Kasumi-1 (cell line): ENCODE results near the gene UBE2E1.
"Not testable (repeated sequence)": the region's sequence is repeated elsewhere in the genome, so short reads cannot be mapped to it uniquely, and the experiment has no call there.

ENCODE experiments used
- DNase-seq, 2 experiments: peaks; one replicate each; lab custom pipeline; 2025; lab: John Stamatoyannopoulos, UW

Gene UBE2E1

GRCh38 chr3:23879485-23879884 lies 73.7 kb downstream of the UBE2E1 start:
- no peak for DNase-seq

DNA sequence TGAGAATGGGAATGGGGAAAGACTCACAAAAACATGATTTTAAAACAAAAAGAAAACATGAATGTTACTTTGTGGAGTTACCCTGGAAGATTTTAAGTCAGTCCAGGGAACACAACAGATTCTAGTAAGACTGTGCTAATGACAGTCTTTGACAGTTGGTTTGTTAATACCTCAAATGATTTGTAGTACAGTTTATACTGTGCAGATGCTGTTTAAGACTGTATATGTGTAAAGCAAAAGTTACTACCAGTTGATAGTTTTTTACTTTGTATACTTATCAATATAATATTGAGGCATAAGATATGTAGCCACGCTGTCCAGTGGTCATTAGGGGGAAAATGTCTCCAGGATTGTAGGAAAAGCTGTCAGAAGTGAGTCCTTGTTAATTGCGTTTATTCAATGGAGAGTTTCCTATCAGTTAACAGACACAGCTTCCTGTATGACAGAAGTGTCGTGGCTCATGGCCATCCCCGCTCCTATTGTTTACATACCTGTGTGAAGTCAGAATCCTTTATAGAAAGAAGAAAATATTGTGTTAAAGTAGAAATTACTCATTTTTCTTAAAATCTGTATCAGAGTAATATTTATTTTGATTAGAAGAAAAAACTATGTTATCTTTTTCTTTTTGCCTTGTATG lies 75.1 kb downstream of the UBE2E1 start:
- no peak for DNase-seq

- not testable (repeated sequence) for DNase-seq
Measured at GRCh38 chr3:23881993-23882392, 76.2 kb downstream of the UBE2E1 start.

- no peak for DNase-seq
Measured at GRCh38 chr3:23882487-23882918, 76.7 kb downstream of the UBE2E1 start.

DNA sequence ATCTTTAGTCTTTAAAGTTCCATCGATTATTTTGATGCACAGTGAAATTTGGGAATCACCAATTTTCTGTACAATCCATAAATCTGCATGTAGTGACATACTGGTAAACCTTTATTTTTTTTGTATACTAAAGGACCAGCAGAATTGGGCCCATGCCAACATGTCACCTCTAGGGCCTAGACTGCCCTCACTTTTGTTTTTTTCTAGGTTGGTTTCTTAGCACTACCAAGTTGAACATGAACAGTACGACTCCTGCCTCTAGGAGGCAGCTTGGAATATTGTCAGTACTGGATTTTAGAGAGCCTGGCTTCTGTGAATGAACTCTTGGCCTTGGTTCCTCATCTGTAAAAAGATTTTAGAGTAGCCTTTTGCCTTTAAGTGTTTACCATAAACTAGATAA lies 78.7 kb downstream of the UBE2E1 start:
- DNase-seq: peak; percentile 41 to 54

GRCh38 chr3:23885210-23885609 lies 79.5 kb downstream of the UBE2E1 start:
- no peak for DNase-seq

GRCh38 chr3:23886311-23886710 lies 80.6 kb downstream of the UBE2E1 start:
- DNase-seq: no peak

DNA sequence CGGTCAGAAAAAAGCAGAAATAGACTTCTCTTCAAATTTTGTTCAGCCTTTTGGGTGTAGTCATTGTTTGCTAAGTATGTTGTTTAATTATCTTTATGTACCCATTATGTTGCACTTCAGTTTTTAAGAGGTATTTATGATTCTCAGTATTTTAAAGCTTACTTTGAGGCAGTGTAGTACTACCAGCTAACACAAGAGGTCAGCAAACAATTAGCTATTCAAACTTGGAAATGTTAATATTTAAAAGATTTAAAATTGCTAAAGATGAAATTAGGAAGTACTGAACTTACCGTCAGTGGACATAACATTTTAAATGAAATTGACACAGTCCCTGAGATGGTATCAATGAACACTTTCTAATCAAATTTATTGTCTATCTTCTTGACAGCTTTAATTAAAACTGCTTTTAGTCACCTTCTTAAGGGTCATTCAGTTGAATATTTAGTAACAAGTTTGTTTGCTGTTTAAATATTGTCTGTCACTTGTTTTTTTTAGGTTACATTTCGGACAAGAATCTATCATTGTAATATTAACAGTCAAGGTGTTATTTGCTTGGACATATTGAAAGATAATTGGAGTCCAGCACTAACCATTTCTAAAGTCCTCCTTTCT lies 83.0 kb downstream of the UBE2E1 start:
- peak; percentile 46 to 49 for DNase-seq

- DNase-seq: no peak
Measured at GRCh38 chr3:23889386-23889785, 83.6 kb downstream of the UBE2E1 start.

DNA sequence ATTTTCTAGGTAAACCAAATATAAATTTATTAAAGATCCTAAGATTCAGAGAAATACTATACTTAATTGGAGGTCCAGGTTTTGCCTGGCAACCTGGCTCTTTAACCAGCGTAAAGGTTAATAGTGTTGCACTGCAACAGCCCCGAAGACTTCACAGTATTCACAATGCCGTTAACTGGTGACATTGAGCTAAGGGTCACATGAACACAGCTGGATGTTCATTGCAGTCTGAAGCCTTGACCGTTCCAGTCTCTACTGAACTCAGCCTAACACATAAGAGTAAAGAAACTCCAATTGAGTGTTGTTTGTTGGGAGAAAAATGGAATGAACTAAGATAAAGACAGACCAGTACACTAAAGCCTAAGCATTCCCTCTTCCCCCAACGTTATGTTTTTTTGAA lies 84.2 kb downstream of the UBE2E1 start:
- DNase-seq: no peak

GRCh38 chr3:23894254-23895061 lies 88.7 kb downstream of the UBE2E1 start:
- DNase-seq: peak in 1 of 2 experiments; percentile 16

DNA sequence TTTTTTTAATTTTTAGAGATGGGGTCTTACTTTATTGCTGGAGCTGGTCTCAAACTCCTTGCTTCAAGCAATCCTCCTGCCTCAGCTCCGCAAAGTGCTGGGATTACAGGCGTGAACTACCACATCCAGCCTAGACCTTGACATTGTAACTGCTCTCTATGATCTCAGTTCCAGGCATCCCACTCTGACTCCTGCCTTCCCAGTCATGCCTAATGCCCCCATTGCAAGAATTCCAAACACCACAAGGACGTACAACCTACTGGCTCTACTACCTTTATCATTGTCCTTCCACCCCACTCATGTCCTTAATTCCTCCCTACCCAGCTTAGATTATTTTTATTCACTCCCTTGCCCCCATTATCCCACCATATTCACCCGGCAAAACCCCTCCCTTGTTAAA lies 89.4 kb downstream of the UBE2E1 start:
- no peak for DNase-seq

DNA sequence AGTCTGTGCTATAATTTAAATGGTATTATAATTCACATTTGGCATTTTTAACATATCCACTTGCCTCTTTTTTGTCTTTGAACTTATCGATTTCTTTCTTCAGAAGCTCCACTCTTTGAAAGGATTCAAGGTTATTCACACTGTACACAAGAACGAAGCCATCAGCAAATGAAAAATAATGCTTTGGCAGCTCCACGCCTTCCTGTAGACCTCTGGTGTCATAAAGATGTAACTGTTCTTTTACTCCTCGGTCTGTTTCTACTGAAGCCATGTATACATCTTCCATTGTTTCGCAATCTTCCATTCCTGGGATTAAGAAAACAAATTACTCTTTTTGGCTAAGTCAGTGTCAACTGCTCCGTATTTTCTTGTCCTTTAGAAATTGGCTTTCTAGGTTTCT lies 95.0 kb downstream of the UBE2E1 start:
- DNase-seq: peak in 1 of 2 experiments; percentile 27

DNA sequence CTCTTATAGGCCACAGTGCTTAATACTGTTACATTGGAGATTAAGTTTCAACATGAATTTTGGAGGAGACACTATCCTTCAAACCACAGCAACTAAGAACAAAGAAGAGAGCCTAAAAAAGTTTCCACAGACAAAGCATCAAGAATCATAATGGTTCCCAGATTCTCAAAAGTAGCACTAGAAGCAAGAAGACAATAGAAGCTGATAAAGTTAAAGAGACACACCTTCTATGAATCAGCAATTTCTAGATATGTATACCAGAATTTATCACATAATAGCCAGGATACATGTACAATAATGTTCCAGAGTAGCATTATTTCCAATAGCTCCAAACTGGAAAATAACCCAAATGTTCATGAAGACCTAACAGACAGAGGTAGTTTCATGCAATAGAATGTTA lies 98.8 kb downstream of the UBE2E1 start:
- no peak for DNase-seq

GRCh38 chr3:23909341-23909740 lies 103.6 kb downstream of the UBE2E1 start:
- DNase-seq: no peak

GRCh38 chr3:23911397-23911796 lies 105.6 kb downstream of the UBE2E1 start:
- no peak for DNase-seq

GRCh38 chr3:23912335-23912734 lies 106.6 kb downstream of the UBE2E1 start:
- not testable (repeated sequence) for DNase-seq

DNA sequence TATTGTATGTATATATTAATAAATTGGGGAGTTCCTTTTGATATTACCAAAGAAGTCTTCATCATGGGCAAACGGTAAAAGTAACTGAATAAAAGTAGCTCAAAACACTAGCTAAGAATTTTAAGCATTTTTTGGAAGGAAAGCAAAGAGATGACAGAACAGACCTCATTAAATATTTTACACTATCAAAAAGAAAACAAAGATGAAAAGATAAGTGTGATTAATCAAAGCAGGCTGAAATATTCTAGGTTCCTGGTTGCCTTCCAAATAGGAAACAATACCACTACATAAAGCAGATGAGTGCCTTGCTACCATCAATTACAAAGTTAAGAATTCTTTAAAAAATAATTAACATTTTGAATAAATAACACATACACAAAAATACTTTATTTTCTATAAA lies 107.4 kb downstream of the UBE2E1 start:
- DNase-seq: no peak

GRCh38 chr3:23913873-23914743 lies 108.4 kb downstream of the UBE2E1 start:
- no peak for DNase-seq

DNA sequence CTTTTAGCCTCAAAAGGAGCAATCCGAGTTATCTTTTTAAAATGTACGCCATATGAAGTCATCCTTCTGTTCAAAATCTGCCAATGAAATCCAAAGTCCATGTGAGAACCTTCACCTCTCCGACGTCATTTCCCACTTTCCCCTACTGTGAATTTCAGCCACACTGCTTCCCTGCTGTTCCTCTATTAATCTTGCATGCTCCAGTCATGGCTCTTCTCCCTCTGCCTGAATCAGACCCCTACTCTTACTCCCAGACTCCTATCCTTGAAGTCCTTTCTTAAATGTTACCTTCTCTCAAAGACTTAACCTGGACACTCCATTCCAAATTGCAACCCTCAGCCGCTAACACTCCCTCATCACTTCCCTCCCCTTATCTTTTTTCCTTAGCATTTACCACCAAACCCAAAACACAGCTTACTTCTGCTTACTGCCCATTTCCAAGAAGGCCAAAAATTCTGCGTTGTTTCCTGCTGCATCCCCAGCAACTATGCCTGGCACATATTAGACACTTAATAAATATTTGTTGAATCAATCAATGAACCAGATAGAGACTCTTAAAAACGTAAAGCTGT lies 109.9 kb downstream of the UBE2E1 start:
- peak; percentile 39 to 65 for DNase-seq

DNA sequence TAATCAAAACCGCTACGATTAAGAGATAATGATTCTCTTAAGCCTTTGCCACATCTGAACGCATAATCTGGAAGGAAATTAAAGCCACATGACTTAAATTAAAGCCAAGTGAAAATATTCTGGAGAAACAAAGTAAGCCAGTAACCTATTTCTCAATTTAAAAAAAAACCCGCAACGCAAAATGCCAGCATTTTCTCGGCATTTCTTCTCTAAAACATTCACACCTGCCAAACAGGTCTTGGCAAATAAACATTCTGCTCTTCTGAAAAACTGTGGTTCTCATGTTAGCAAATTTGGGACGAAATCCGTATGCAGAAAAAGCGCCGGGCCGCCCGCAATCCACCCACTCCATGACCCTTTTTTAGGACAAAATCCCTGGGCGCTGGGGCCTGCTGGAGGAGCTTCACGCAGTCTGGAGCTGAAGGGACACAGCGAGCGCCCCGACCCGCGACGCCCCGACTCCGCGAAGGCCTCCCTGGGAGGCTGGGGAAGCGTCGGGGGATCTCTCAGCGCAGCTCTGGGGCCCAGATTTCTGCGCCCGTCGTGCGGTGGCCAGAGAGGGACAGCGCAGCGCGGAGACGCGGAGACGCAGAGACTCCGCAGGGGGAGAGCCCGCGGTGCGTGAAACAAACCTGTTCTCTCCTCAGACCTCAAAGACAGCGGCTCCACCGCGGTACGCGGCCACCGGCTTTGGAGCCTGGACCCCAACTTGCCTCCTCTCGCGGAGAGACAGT lies 110.6 kb downstream of the UBE2E1 start:
- peak in 1 of 2 experiments; percentile 63 for DNase-seq
